Fibroblast of lung (primary cell): ENCODE measurements around the gene KCNT2. TPM values are rescaled to one million over a fixed set of nuclear protein-coding genes. Genes with fewer than 3 reads are reported as not detected.

Experiments
- DNase-seq, 2 donors: peaks; one replicate each; pipeline versions ENCODE4 v3.0.0 to v3.0.0-alpha.2; 2010; ENCODE audit warnings: low read depth in 2 of 2
- H2AFZ ChIP-seq: 2 replicates; pipeline ENCODE4 v1.5.1; 2012; ENCODE audit warnings: low read length, control low read depth, inconsistent platforms
- H3K27ac ChIP-seq: 2 replicates; pipeline ENCODE4 v1.5.1; 2011; ENCODE audit warnings: low read length, control low read depth; ENCODE audit not compliant: insufficient read depth
- H3K27me3 ChIP-seq: 2 replicates; pipeline ENCODE4 v1.5.1; 2011; ENCODE audit warnings: mild to moderate bottlenecking, low read length; ENCODE audit not compliant: control insufficient read depth, insufficient read depth
- H3K36me3 ChIP-seq: 2 replicates; pipeline ENCODE4 v1.5.1; 2011; ENCODE audit warnings: low read length; ENCODE audit not compliant: control insufficient read depth, insufficient read depth
- H3K4me1 ChIP-seq: 2 replicates; pipeline ENCODE4 v1.5.1; 2011; ENCODE audit warnings: low read length; ENCODE audit not compliant: control insufficient read depth, insufficient read depth; ENCODE audit errors: extremely low read depth
- H3K4me2 ChIP-seq: 2 replicates; pipeline ENCODE4 v1.5.1; 2011; ENCODE audit warnings: low read length, control low read depth; ENCODE audit not compliant: insufficient read depth; ENCODE audit errors: extremely low read depth
- H3K4me3 ChIP-seq, 4 experiments: fragments of 200-600 bp in 1 of 4; sonication (generic) in 1 of 4; replicated peaks in 1 of 4; 2 replicates each; pipeline ENCODE4 v1.5.1; 2011 to 2016; ENCODE audit warnings: low read length in 4 of 4, low read depth in 3 of 4, mild to moderate bottlenecking in 3 of 4, control low read depth in 2 of 4, inconsistent platforms in 1 of 4, mixed read lengths in 1 of 4; ENCODE audit not compliant: insufficient read depth in 1 of 4; ENCODE audit errors: control extremely low read depth in 1 of 4
- H3K79me2 ChIP-seq: 2 replicates; pipeline ENCODE4 v1.5.1; 2012; ENCODE audit warnings: mild to moderate bottlenecking, low read length, inconsistent platforms; ENCODE audit not compliant: control insufficient read depth, insufficient read depth
- H3K9ac ChIP-seq: 2 replicates; pipeline ENCODE4 v1.5.1; 2011; ENCODE audit warnings: mild to moderate bottlenecking, low read length, control low read depth; ENCODE audit not compliant: insufficient read depth
- H3K9me3 ChIP-seq: 2 replicates; pipeline ENCODE4 v1.5.1; 2012; ENCODE audit warnings: low read depth, low read length; ENCODE audit not compliant: control insufficient read depth, insufficient read depth
- H4K20me1 ChIP-seq: 2 replicates; pipeline ENCODE4 v1.5.1; 2011; ENCODE audit warnings: low read length; ENCODE audit not compliant: control insufficient read depth, insufficient read depth; ENCODE audit errors: extremely low read depth
- CTCF ChIP-seq, 2 donors: IDR thresholded peaks in 1 of 2; conservative IDR thresholded peaks in 1 of 2; 1 replicate in 1 of 2; 2 replicates in 1 of 2; pipeline ENCODE4 v1.5.1; 2011 to 2012; ENCODE audit warnings: low read length in 2 of 2, control low read depth in 1 of 2, inconsistent platforms in 1 of 2, low read depth in 1 of 2, mild to moderate bottlenecking in 1 of 2
- EZH2 ChIP-seq: IDR thresholded peaks from 2 replicates; pipeline ENCODE4 v1.5.1; 2012; ENCODE audit warnings: low read length, control low read depth, mild to moderate bottlenecking; ENCODE audit errors: missing control alignments
- polyA plus RNA-seq, 2 donors: library from polyadenylated mRNA; depleted of rRNA in 1 of 2; stranded (reverse) in 1 of 2; unstranded in 1 of 2; fragments of >200 nt; gene quantifications; 2 replicates each; pipeline ENCODE4 v1.2.1, GENCODE V29; 2011 to 2012; ENCODE audit warnings: missing spikeins in 1 of 2
- total RNA-seq: library from RNA; depleted of rRNA; stranded (reverse); fragments of >200 nt; gene quantifications from 2 replicates; pipeline ENCODE4 v1.2.1, GENCODE V29; 2014

KCNT2 gene
- total and polyA plus RNA-seq, 2 donors (not counting 1 experiment from before 2014, with no cell fraction given) = 0.96 to 8.1 TPM

GRCh38 chr1:196377811-196378210 lies 230.4 kb downstream of the KCNT2 start:
- Histone ChIP-seq H3K4me1 (no peaks in the 10 kb centered on the region), H3K27ac (no peak overlapping the region), H3K79me2 (no peaks in the 10 kb centered on the region), H3K9me3 (no peaks in the 10 kb centered on the region), H3K4me2 (no peak overlapping the region), H3K9ac (no peak overlapping the region), H2AFZ (no peak overlapping the region), H3K4me3 (no peak overlapping the region), H3K27me3 (no peaks in the 10 kb centered on the region), H4K20me1 (no peaks in the 10 kb centered on the region), H3K36me3 (no peaks in the 10 kb centered on the region)
- TF ChIP-seq CTCF (conservative IDR thresholded peaks at IDR 0.05 in 1 of 2, IDR thresholded peaks at IDR 0.05 in 1 of 2; ENCODE audit: low read depth in 1 of 2, low read length in 2 of 2) (no peak), EZH2 (no peak)
- no peak for DNase-seq

GRCh38 chr1:196376630-196377328 lies 231.5 kb downstream of the KCNT2 start:
- H3K4me3 ChIP-seq = no peak overlapping the region
- H4K20me1 ChIP-seq = no peaks in the 10 kb centered on the region
- DNase-seq = peak in 1 of 2 donors; percentile 5
- no peak for TF ChIP-seq CTCF (conservative IDR thresholded peaks at IDR 0.05 in 1 of 2, IDR thresholded peaks at IDR 0.05 in 1 of 2; ENCODE audit: low read depth in 1 of 2, low read length in 2 of 2)
- no peaks in the 10 kb centered on the region for H3K9me3 ChIP-seq
- no peaks in the 10 kb centered on the region for H3K36me3 ChIP-seq
- no peaks in the 10 kb centered on the region for H3K27me3 ChIP-seq
- H3K79me2 ChIP-seq = no peaks in the 10 kb centered on the region
- no peaks in the 10 kb centered on the region for H3K4me1 ChIP-seq
- H2AFZ ChIP-seq = no peak overlapping the region
- H3K9ac ChIP-seq = no peak overlapping the region
- H3K4me2 ChIP-seq = no peak overlapping the region
- no peak overlapping the region for H3K27ac ChIP-seq

GRCh38 chr1:196373798-196374197 lies 234.4 kb downstream of the KCNT2 start:
- no peaks in the 10 kb centered on the region for H3K79me2 ChIP-seq
- H3K9ac ChIP-seq = no peak overlapping the region
- no peaks in the 10 kb centered on the region for H3K27me3 ChIP-seq
- H4K20me1 ChIP-seq = no peaks in the 10 kb centered on the region
- no peak overlapping the region for H3K27ac ChIP-seq
- no peak overlapping the region for H2AFZ ChIP-seq
- H3K36me3 ChIP-seq = no peaks in the 10 kb centered on the region
- TF ChIP-seq EZH2 (no peak), CTCF (conservative IDR thresholded peaks at IDR 0.05 in 1 of 2, IDR thresholded peaks at IDR 0.05 in 1 of 2; ENCODE audit: low read depth in 1 of 2, low read length in 2 of 2) (no peak)
- no peaks in the 10 kb centered on the region for H3K4me1 ChIP-seq
- H3K4me2 ChIP-seq = no peak overlapping the region
- no peak overlapping the region for H3K4me3 ChIP-seq
- DNase-seq = no peak
- no peaks in the 10 kb centered on the region for H3K9me3 ChIP-seq
